Epithelial cell of esophagus (primary cell): ENCODE measurements around the gene THOP1.

ENCODE experiments used
- DNase-seq: peaks from one replicate; pipeline ENCODE4 v3.0.0; 2010; ENCODE audit warnings: low read depth
- H3K4me3 ChIP-seq: 2 replicates; pipeline ENCODE4 v1.5.1; 2011; ENCODE audit warnings: mild to moderate bottlenecking, low read length, control low read depth
- CTCF ChIP-seq: IDR thresholded peaks from 2 replicates; pipeline ENCODE4 v1.5.1; 2011; ENCODE audit warnings: low read depth, mild to moderate bottlenecking, low read length, control low read depth, inconsistent platforms; ENCODE audit not compliant: insufficient read depth; ENCODE audit errors: missing control alignments

THOP1 gene

DNA sequence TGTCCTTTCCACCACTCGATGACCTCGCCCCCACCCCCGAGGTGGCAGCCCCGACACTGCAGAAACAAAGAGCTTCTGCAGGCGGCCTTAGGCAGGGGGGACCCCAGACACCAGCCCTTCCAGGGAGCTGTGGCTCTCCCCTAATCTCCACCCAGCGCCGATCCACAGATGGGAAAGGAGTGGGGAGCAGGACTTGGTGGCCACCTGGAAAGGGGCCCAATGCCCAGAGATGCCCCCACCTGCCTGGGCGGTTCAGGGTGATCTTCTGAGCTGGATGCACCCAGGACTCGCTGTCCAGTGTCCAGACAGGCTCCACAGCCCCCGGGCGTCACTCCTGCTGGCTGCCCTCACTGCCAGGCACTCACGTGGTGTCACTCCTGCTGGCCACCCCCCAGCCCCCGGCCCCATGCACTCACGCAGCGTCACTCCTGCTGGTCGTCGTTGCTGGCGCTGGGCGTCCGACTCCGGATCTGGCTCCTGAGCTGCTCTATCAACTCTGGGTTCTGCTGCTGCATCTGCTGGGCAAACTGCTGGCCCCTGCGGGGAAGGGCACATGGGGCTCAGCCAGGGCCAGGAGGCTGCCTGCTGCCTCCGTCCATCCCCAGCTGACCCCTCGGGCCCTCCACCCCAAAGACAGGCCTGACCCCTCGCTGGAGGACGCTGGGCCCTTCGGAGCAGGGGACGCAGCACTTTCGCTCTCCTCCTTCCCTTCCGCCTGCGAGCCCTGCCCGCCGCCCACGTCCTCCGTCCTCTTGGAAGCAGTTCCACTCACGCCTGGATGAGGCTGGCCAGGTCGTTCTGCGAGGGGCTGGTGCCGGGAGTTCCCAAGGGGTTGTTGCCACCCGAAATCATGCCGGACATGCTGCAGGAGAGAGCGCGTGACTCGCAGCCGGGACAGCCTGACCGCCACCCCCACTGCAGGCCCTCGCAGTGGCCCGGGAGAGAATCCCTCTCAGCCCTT is 28.1 kb upstream of the THOP1 start:
- TF ChIP-seq CTCF = no peak
- DNase-seq = no peak
- no peak overlapping the region for H3K4me3 ChIP-seq

- H3K4me3 ChIP-seq = no peak overlapping the region
- no peak for TF ChIP-seq CTCF
- no peak for DNase-seq
These were observed 26.5 kb upstream of the THOP1 start for GRCh38 chr19:2758601-2759313.

DNA sequence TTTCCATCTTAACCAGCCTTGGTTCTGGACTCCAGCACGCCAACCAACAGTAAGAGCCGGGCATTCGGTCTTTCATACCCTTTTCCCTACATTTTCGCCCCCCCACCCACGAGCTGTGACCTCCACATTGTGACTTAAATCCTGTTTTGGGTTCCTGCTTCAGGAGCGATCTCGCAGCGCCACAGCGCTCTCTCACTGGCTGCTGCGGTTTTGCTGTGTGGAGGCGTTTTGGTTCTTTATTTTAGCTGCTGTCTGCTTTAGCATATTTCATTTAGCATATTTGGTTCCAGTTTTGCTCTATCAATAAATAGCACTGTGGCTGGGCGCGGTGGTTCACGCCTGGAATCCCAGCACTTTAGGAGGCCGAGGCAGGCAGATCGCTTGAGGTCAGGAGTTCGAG is 25.9 kb upstream of the THOP1 start:
- no peak for TF ChIP-seq CTCF
- H3K4me3 ChIP-seq = no peak overlapping the region
- no peak for DNase-seq

- no peak for DNase-seq
- no peak for TF ChIP-seq CTCF
These were observed 25.3 kb upstream of the THOP1 start for GRCh38 chr19:2759965-2760364.

DNA sequence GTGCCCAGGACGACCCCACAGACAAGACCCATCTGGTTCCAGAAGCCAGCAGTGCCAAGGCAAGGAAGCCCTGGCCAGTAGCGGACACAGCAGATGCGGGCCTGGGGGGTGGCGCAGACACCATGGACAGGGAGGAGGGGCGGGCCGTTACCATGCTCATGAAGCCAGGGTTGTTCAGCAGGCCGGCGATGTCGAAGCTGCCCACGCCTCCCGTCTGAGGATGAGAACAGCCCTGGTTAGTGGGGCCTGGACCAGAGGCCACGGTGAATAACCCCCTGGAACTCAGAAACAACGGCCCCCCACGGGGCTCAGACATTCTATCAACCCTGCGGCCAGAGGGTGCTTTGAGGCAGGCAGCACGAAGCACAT is 24.0 kb upstream of the THOP1 start:
- DNase-seq = no peak
- no peak for TF ChIP-seq CTCF
- no peak overlapping the region for H3K4me3 ChIP-seq

More at GRCh38 chr19:2759965-2760364, 25.3 kb upstream of the THOP1 start:
- no peak overlapping the region for H3K4me3 ChIP-seq

DNA sequence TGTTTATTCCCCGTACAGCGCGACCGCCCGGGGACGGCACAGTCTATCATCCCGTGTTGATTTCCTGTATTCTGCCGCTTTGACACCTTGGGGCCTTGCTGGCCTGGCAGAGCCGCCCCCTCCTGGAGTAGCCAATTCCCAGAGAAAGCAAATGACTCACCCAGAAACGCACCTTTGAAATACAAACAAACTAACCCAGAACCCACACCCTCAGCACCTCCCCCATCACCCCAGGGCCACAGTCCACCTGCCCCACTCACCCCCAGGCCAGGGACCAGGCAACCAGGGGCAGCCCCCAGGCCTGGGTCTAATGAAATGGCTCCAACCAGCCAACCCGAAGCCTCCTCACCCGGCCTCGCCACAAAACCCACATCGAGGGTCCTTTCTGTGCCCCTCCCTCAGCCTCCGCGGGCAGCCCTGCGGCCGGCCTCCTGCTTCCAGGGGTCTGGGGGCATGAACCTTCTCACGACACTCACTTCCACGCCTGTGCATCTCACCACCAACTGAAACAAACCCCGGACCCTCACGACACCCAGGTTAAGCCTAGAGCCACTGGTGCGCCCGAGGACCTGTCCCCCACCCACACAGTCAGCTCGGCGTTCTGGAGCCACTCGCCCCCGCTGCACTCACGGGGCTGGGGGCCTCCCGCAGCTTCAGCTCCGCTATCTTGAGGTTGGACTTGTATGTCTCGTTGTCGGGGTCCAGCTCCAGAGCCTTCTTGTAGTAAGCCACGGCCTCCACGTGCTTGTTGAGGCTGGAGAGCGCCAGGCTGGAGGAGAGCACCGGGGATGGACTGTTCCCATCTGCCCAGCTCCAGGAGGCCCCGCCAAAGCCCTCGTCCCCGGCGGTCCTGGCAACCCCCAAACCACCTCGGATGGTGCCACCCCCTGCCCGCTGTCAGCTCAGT is 23.2 kb upstream of the THOP1 start:
- no peak overlapping the region for H3K4me3 ChIP-seq
- DNase-seq = no peak
- TF ChIP-seq CTCF = no peak
